Measurements from ENCODE around the gene UBE2G2.

UBE2G2 gene

DNA sequence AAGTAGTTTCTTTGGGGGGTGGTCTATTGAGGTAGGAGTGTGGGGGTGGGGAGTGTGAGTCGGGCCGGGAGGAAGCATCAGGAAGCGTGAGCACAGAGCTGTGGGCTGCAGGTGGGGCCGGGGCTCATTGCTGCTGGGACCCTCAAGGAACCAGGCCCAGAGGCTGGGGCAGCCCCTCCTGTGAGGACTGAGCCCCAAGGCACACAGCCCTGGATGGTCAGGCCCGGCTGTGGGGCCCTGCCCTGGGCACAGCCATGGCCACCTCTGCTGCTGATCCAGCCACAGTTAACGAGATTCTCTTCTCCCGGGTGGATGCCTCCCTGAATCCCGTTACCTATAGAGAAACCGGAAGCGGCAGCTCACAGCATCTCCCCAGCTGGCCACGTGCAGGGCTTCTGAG lies 39.2 kb upstream of the UBE2G2 start:
- no peak for DNase-seq (ENCODE audit: low read depth)
- TF ChIP-seq, protein P1, sequence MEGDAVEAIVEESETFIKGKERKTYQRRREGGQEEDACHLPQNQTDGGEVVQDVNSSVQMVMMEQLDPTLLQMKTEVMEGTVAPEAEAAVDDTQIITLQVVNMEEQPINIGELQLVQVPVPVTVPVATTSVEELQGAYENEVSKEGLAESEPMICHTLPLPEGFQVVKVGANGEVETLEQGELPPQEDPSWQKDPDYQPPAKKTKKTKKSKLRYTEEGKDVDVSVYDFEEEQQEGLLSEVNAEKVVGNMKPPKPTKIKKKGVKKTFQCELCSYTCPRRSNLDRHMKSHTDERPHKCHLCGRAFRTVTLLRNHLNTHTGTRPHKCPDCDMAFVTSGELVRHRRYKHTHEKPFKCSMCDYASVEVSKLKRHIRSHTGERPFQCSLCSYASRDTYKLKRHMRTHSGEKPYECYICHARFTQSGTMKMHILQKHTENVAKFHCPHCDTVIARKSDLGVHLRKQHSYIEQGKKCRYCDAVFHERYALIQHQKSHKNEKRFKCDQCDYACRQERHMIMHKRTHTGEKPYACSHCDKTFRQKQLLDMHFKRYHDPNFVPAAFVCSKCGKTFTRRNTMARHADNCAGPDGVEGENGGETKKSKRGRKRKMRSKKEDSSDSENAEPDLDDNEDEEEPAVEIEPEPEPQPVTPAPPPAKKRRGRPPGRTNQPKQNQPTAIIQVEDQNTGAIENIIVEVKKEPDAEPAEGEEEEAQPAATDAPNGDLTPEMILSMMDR (conservative IDR thresholded peaks at IDR 0.05; ENCODE audit: low read depth, low read length), result no peak
- no peak overlapping the region for H3K4me3 ChIP-seq (ENCODE audit: low read length)

GRCh38 chr21:44838951-44839350 lies 37.3 kb upstream of the UBE2G2 start:
- TF ChIP-seq, protein P1 (conservative IDR thresholded peaks at IDR 0.05; ENCODE audit: low read depth, low read length), result no peak
- H3K4me3 ChIP-seq (ENCODE audit: low read length), result no peak overlapping the region
- DNase-seq (ENCODE audit: low read depth), result no peak

DNA sequence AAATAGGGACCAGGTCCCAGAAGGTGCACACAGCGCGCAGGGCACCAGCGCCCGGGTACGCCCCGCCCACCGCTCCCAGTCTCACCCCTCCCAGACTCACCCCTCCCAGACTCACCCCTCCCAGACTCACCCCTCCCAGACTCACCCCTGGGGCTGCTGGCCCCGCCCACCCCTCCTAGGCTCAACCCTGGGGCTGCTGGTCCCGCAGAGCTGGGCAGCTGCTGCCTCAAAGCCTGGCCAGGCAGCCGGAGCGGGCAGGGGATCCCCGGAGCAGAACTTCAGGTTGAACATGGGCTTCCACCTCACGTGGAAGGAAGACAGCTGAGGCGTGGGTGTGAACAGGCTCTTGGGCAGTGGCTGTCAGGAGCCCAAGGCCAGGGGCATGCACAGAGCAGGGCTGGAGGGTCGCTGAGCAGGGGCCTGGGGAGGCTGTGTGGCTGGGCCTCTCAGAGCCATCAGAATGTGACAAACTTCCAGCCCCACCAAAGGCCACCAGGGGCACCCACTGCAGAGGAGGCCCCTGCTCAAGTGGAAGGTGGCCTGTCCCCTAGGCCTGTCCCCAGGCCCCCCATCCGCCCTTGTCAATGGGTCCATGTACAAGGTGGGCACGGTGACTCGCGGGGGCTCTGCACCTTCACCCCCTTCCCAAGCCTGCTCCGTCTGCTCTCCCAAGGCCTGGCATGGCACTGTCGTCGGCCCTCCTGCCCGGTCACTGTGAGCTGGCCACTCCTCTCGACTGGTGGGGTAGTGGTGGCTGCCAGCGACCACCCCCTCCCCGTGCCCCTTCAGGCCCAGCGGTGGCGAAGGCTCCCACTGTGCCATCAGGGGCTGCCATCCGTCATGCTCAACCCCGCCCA lies 36.6 kb upstream of the UBE2G2 start:
- TF ChIP-seq, protein P1 (conservative IDR thresholded peaks at IDR 0.05; ENCODE audit: low read depth, low read length), result no peak
- no peak overlapping the region for H3K4me3 ChIP-seq (ENCODE audit: low read length)
- no peak for DNase-seq (ENCODE audit: low read depth)

- TF ChIP-seq, protein P1 (conservative IDR thresholded peaks at IDR 0.05; ENCODE audit: low read depth, low read length), result no peak
- no peak overlapping the region for H3K4me3 ChIP-seq (ENCODE audit: low read length)
- DNase-seq (ENCODE audit: low read depth), result no peak
Observed at GRCh38 chr21:44837537-44837936, 35.9 kb upstream of the UBE2G2 start.

GRCh38 chr21:44836666-44837471 lies 35.2 kb upstream of the UBE2G2 start:
- H3K4me3 ChIP-seq (ENCODE audit: low read length), result no peak overlapping the region
- TF ChIP-seq, protein P1 (conservative IDR thresholded peaks at IDR 0.05; ENCODE audit: low read depth, low read length), result no peak
- no peak for DNase-seq (ENCODE audit: low read depth)

GRCh38 chr21:44836349-44836665 lies 34.7 kb upstream of the UBE2G2 start:
- no peak overlapping the region for H3K4me3 ChIP-seq (ENCODE audit: low read length)
- TF ChIP-seq, protein P1 (conservative IDR thresholded peaks at IDR 0.05; ENCODE audit: low read depth, low read length), result no peak
- DNase-seq (ENCODE audit: low read depth), result no peak

DNA sequence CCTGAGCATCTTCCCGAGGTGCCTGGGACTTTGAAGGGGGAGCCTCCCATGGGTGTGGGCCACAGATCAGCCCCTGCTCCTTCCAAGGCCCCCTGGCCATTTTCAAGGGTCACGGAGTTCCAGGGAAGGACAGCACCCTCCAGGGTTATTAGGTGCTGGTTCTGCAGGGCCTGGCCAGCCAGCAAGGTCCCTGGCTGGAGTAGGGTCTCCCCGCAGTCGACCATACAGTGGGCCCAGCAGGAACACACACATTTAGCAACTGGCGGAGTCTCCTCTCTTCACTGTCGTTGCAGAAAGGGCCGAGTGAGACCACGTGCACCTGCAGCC lies 34.0 kb upstream of the UBE2G2 start:
- DNase-seq (ENCODE audit: low read depth), result no peak
- TF ChIP-seq, protein P1 (conservative IDR thresholded peaks at IDR 0.05; ENCODE audit: low read depth, low read length), result no peak

More for the DNA sequence above, 34.0 kb upstream of the UBE2G2 start:
- no peak overlapping the region for H3K4me3 ChIP-seq (ENCODE audit: low read length)

Data from retinal pigment epithelial cell (primary cell).